HG03439 (cell line): ENCODE data around the gene HDAC4.

Source experiments
- ATAC-seq: cut with Tn5 transposase; IDR thresholded peaks from one replicate; pipeline ENCODE4 v1.9.1; 2021; ENCODE audit warnings: mild to moderate bottlenecking, moderate library complexity; ENCODE audit not compliant: unreplicated experiment

HDAC4 gene

GRCh38 chr2:239162976-239163687 lies 237.7 kb downstream of the HDAC4 start:
- no peak for ATAC-seq

GRCh38 chr2:239162141-239162821 lies 238.5 kb downstream of the HDAC4 start:
- ATAC-seq, result no peak

- ATAC-seq, result no peak
These were observed 239.1 kb downstream of the HDAC4 start for GRCh38 chr2:239161711-239162140.

- no peak for ATAC-seq
These were observed 240.3 kb downstream of the HDAC4 start for GRCh38 chr2:239160226-239161143.

- ATAC-seq, result no peak
These were observed 241.3 kb downstream of the HDAC4 start for GRCh38 chr2:239159476-239159911.

GRCh38 chr2:239158641-239159475 lies 242.0 kb downstream of the HDAC4 start:
- no peak for ATAC-seq

- ATAC-seq, result no peak
These were observed 243.0 kb downstream of the HDAC4 start for GRCh38 chr2:239157771-239158170.

- ATAC-seq, result no peak
These were observed 243.6 kb downstream of the HDAC4 start for GRCh38 chr2:239157269-239157668.

- no peak for ATAC-seq
These were observed 244.1 kb downstream of the HDAC4 start for GRCh38 chr2:239156516-239157265.

GRCh38 chr2:239155806-239156480 lies 244.9 kb downstream of the HDAC4 start:
- ATAC-seq, result no peak

- no peak for ATAC-seq
These were observed 245.6 kb downstream of the HDAC4 start for GRCh38 chr2:239154971-239155805.

- no peak for ATAC-seq
These were observed 246.8 kb downstream of the HDAC4 start for GRCh38 chr2:239153806-239154591.

- ATAC-seq, result no peak
These were observed 247.9 kb downstream of the HDAC4 start for GRCh38 chr2:239152916-239153305.

- no peak for ATAC-seq
These were observed 248.4 kb downstream of the HDAC4 start for GRCh38 chr2:239152239-239152915.

- no peak for ATAC-seq
These were observed 249.4 kb downstream of the HDAC4 start for GRCh38 chr2:239151201-239152131.
